ENCODE data around the gene CCSER1. TPM values are rescaled to one million over a fixed set of nuclear protein-coding genes. Genes with fewer than 3 reads are reported as not detected.
"Not testable (repeated sequence)": the region's sequence is repeated elsewhere in the genome, so short reads cannot be mapped to it uniquely, and the experiment has no call there.

Gene CCSER1
- total RNA-seq, 1 experiment from 2014 or later, result 4.1 TPM

- ChIA-PET CTCF (no interaction called here), POLR2A (no interaction called here)
- TF ChIP-seq, protein P1, sequence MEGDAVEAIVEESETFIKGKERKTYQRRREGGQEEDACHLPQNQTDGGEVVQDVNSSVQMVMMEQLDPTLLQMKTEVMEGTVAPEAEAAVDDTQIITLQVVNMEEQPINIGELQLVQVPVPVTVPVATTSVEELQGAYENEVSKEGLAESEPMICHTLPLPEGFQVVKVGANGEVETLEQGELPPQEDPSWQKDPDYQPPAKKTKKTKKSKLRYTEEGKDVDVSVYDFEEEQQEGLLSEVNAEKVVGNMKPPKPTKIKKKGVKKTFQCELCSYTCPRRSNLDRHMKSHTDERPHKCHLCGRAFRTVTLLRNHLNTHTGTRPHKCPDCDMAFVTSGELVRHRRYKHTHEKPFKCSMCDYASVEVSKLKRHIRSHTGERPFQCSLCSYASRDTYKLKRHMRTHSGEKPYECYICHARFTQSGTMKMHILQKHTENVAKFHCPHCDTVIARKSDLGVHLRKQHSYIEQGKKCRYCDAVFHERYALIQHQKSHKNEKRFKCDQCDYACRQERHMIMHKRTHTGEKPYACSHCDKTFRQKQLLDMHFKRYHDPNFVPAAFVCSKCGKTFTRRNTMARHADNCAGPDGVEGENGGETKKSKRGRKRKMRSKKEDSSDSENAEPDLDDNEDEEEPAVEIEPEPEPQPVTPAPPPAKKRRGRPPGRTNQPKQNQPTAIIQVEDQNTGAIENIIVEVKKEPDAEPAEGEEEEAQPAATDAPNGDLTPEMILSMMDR (IDR thresholded peaks at IDR 0.05; ENCODE audit: insufficient read depth in 1 of 2, low read depth in 1 of 2, low read length in 1 of 2, severe bottlenecking in 1 of 2, unreplicated experiment in 1 of 2), result no peak
- Histone ChIP-seq H3K4me1 (peaks cover 13% of the 10 kb centered on the region), H3K27me3 (replicated peaks; ENCODE audit: control insufficient read depth, insufficient read depth, low read length) (no peaks in the 10 kb centered on the region), H3K36me3 (ENCODE audit: control insufficient read depth, insufficient read depth, low read length) (no peaks in the 10 kb centered on the region), H3K9me3 (no peaks in the 10 kb centered on the region), H3K4me3 (ENCODE audit: low read depth, low read length) (no peak overlapping the region)
- BruUV-seq (replicated peaks), result no TSS peak
- Mint-ChIP-seq H3K4me1 (ENCODE audit: low read depth, unreplicated experiment) (no peaks in the 10 kb centered on the region), H3K27me3 (ENCODE audit: insufficient read depth, unreplicated experiment) (no peaks in the 10 kb centered on the region), H3K36me3 (ENCODE audit: insufficient read depth, unreplicated experiment) (no peaks in the 10 kb centered on the region), H3K4me3 (ENCODE audit: unreplicated experiment) (no peak overlapping the region), H3K27ac (ENCODE audit: unreplicated experiment) (no peak overlapping the region), H3K9me3 (ENCODE audit: unreplicated experiment) (peaks cover 11% of the 10 kb centered on the region)
- DNase-seq, result peak in 1 of 2 experiments; percentile 5
- intact Hi-C loops (cut with micrococcal nuclease; ENCODE audit: unreplicated experiment), result loop anchor here (1.0 kb wide), 1 partner anchor 9 kb away; no protein-coding TSS in a partner anchor
Measured at GRCh38 chr4:91267543-91267942, 1140.3 kb downstream of the CCSER1 start.

- H3K36me3 ChIP-seq (ENCODE audit: control insufficient read depth, insufficient read depth, low read length); BruUV-seq (replicated peaks); H3K4me3 ChIP-seq (ENCODE audit: low read depth, low read length); H3K27me3 ChIP-seq (replicated peaks; ENCODE audit: control insufficient read depth, insufficient read depth, low read length); CTCF ChIA-PET; POLR2A ChIA-PET; H3K27me3 Mint-ChIP-seq (ENCODE audit: insufficient read depth, unreplicated experiment); H3K9me3 ChIP-seq; H3K4me1 Mint-ChIP-seq (ENCODE audit: low read depth, unreplicated experiment); intact Hi-C loops (cut with micrococcal nuclease; ENCODE audit: unreplicated experiment); H3K36me3 Mint-ChIP-seq (ENCODE audit: insufficient read depth, unreplicated experiment): not testable (repeated sequence)
- Mint-ChIP-seq H3K27ac (ENCODE audit: unreplicated experiment) (peak overlapping the region; percentile 70), H3K9me3 (ENCODE audit: unreplicated experiment) (peaks cover 20% of the 10 kb centered on the region), H3K4me3 (ENCODE audit: unreplicated experiment) (peak overlapping the region; percentile 22)
- peaks cover 13% of the 10 kb centered on the region for H3K4me1 ChIP-seq
- peak in 1 of 2 experiments; percentile 44 for DNase-seq
Measured at GRCh38 chr4:91268481-91268880, 1141.3 kb downstream of the CCSER1 start.

- CTCF ChIA-PET, result no interaction called here
- peak overlapping the region; percentile 22 for H3K4me3 Mint-ChIP-seq (ENCODE audit: unreplicated experiment)
Measured at GRCh38 chr4:91268913-91269312, 1141.7 kb downstream of the CCSER1 start.

More at GRCh38 chr4:91268913-91269312, 1141.7 kb downstream of the CCSER1 start:
- no peaks in the 10 kb centered on the region for H3K9me3 ChIP-seq
- H3K36me3 ChIP-seq (ENCODE audit: control insufficient read depth, insufficient read depth, low read length), result no peaks in the 10 kb centered on the region
- intact Hi-C loops (cut with micrococcal nuclease; ENCODE audit: unreplicated experiment), result no loop called here
- no peak overlapping the region for H3K4me3 ChIP-seq (ENCODE audit: low read depth, low read length)
- no peaks in the 10 kb centered on the region for H3K27me3 ChIP-seq (replicated peaks; ENCODE audit: control insufficient read depth, insufficient read depth, low read length)
- Mint-ChIP-seq H3K27me3 (ENCODE audit: insufficient read depth, unreplicated experiment) (no peaks in the 10 kb centered on the region), H3K4me1 (ENCODE audit: low read depth, unreplicated experiment) (no peaks in the 10 kb centered on the region), H3K27ac (ENCODE audit: unreplicated experiment) (peak overlapping the region; percentile 70), H3K9me3 (ENCODE audit: unreplicated experiment) (peaks cover 20% of the 10 kb centered on the region), H3K36me3 (ENCODE audit: insufficient read depth, unreplicated experiment) (no peaks in the 10 kb centered on the region)
- peaks cover 13% of the 10 kb centered on the region for H3K4me1 ChIP-seq
- no TSS peak for BruUV-seq (replicated peaks)
- DNase-seq, result no peak
- TF ChIP-seq, protein P1 (IDR thresholded peaks at IDR 0.05; ENCODE audit: insufficient read depth in 1 of 2, low read depth in 1 of 2, low read length in 1 of 2, severe bottlenecking in 1 of 2, unreplicated experiment in 1 of 2), result no peak
- POLR2A ChIA-PET, result no interaction called here

All from Caco-2 (cell line).